SK-N-SH (cell line): ENCODE data around the gene SCYGR6.

Source experiments
- FOXJ3 ChIP-seq: sonication (generic); formaldehyde crosslinking; IDR thresholded peaks from 2 replicates; pipeline ENCODE4 v1.5.1; 2020; ENCODE audit warnings: mild to moderate bottlenecking, missing genetic modification reagents
- MEF2A ChIP-seq: IDR thresholded peaks from 2 replicates; pipeline ENCODE4 v1.4.0; 2012; ENCODE audit warnings: low read depth, borderline replicate concordance
- POLR2AphosphoS5 ChIP-seq: IDR thresholded peaks from 2 replicates; pipeline ENCODE4 v1.6.1; 2012; ENCODE audit warnings: low read depth, low read length
- RAD21 ChIP-seq: IDR thresholded peaks from 2 replicates; pipeline ENCODE4 v1.6.1; 2012; ENCODE audit warnings: mild to moderate bottlenecking, low read length
- RXRA ChIP-seq: IDR thresholded peaks from 2 replicates; pipeline ENCODE4 v1.4.0; 2012; ENCODE audit warnings: low read depth, mild to moderate bottlenecking, borderline replicate concordance
- TAF1 ChIP-seq: IDR thresholded peaks from 2 replicates; pipeline ENCODE4 v1.6.1; 2012; ENCODE audit warnings: low read depth, mild to moderate bottlenecking, low read length, moderate library complexity, borderline replicate concordance
- YY1 ChIP-seq: IDR thresholded peaks from 2 replicates; pipeline ENCODE4 v1.4.0; 2012; ENCODE audit warnings: low read depth, mild to moderate bottlenecking
- TF ChIP-seq, protein P1 (sequence below): IDR thresholded peaks from 2 replicates; pipeline ENCODE4 v1.6.1; 2012; ENCODE audit warnings: mild to moderate bottlenecking, low read depth, low read length, moderate library complexity
- TF ChIP-seq, protein P2 (sequence below): fragments of 200-600 bp; sonication (generic); IDR thresholded peaks from 2 replicates; pipeline ENCODE4 v1.6.1; 2017; ENCODE audit warnings: antibody characterized with exemption, mild to moderate bottlenecking, moderate library complexity
- TF ChIP-seq, protein P3 (sequence below): IDR thresholded peaks from 2 replicates; pipeline ENCODE4 v1.4.0; 2012; ENCODE audit warnings: low read depth
- TF ChIP-seq, protein P4 (sequence below): fragments of 150-350 bp; IDR thresholded peaks from 2 replicates; pipeline ENCODE4 v1.6.1; 2017; ENCODE audit warnings: antibody characterized with exemption, low read length, low read depth, borderline replicate concordance
- TF ChIP-seq, protein P5 (sequence below): IDR thresholded peaks from 2 replicates; pipeline ENCODE4 v1.4.0; 2012; ENCODE audit warnings: low read depth, borderline replicate concordance

DNA sequence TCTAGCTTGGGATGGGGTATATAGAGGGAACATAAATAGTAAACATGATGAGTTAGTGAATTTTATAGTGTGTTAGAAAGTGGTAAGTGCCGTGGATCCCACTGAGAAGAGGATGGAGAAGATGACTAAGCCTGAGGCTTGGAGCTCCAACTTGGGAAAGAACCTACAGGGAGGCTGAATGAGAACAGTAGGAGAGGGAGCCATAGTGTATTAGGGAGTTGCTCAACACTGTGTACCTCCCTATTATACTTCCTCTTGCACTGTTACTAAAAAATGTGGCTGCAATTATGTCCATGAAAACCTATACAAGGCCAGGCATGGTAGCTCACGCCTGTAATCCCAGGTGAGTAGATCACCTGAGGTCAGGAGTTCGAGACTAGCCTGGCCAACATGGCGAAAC is 3.9 kb downstream of the SCYGR6 start:
- no peak for TF ChIP-seq TAF1
- no peak for TF ChIP-seq RXRA
- TF ChIP-seq, protein P1, sequence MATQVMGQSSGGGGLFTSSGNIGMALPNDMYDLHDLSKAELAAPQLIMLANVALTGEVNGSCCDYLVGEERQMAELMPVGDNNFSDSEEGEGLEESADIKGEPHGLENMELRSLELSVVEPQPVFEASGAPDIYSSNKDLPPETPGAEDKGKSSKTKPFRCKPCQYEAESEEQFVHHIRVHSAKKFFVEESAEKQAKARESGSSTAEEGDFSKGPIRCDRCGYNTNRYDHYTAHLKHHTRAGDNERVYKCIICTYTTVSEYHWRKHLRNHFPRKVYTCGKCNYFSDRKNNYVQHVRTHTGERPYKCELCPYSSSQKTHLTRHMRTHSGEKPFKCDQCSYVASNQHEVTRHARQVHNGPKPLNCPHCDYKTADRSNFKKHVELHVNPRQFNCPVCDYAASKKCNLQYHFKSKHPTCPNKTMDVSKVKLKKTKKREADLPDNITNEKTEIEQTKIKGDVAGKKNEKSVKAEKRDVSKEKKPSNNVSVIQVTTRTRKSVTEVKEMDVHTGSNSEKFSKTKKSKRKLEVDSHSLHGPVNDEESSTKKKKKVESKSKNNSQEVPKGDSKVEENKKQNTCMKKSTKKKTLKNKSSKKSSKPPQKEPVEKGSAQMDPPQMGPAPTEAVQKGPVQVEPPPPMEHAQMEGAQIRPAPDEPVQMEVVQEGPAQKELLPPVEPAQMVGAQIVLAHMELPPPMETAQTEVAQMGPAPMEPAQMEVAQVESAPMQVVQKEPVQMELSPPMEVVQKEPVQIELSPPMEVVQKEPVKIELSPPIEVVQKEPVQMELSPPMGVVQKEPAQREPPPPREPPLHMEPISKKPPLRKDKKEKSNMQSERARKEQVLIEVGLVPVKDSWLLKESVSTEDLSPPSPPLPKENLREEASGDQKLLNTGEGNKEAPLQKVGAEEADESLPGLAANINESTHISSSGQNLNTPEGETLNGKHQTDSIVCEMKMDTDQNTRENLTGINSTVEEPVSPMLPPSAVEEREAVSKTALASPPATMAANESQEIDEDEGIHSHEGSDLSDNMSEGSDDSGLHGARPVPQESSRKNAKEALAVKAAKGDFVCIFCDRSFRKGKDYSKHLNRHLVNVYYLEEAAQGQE = no peak
- TF ChIP-seq, protein P2, sequence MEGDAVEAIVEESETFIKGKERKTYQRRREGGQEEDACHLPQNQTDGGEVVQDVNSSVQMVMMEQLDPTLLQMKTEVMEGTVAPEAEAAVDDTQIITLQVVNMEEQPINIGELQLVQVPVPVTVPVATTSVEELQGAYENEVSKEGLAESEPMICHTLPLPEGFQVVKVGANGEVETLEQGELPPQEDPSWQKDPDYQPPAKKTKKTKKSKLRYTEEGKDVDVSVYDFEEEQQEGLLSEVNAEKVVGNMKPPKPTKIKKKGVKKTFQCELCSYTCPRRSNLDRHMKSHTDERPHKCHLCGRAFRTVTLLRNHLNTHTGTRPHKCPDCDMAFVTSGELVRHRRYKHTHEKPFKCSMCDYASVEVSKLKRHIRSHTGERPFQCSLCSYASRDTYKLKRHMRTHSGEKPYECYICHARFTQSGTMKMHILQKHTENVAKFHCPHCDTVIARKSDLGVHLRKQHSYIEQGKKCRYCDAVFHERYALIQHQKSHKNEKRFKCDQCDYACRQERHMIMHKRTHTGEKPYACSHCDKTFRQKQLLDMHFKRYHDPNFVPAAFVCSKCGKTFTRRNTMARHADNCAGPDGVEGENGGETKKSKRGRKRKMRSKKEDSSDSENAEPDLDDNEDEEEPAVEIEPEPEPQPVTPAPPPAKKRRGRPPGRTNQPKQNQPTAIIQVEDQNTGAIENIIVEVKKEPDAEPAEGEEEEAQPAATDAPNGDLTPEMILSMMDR = no peak
- TF ChIP-seq, protein P3, sequence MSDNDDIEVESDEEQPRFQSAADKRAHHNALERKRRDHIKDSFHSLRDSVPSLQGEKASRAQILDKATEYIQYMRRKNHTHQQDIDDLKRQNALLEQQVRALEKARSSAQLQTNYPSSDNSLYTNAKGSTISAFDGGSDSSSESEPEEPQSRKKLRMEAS = no peak
- TF ChIP-seq, protein P4, sequence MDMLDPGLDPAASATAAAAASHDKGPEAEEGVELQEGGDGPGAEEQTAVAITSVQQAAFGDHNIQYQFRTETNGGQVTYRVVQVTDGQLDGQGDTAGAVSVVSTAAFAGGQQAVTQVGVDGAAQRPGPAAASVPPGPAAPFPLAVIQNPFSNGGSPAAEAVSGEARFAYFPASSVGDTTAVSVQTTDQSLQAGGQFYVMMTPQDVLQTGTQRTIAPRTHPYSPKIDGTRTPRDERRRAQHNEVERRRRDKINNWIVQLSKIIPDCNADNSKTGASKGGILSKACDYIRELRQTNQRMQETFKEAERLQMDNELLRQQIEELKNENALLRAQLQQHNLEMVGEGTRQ = no peak
- TF ChIP-seq MEF2A = no peak
- no peak for TF ChIP-seq POLR2AphosphoS5
- TF ChIP-seq YY1 = no peak
- TF ChIP-seq RAD21 = no peak
- TF ChIP-seq FOXJ3 = no peak
- TF ChIP-seq, protein P5, sequence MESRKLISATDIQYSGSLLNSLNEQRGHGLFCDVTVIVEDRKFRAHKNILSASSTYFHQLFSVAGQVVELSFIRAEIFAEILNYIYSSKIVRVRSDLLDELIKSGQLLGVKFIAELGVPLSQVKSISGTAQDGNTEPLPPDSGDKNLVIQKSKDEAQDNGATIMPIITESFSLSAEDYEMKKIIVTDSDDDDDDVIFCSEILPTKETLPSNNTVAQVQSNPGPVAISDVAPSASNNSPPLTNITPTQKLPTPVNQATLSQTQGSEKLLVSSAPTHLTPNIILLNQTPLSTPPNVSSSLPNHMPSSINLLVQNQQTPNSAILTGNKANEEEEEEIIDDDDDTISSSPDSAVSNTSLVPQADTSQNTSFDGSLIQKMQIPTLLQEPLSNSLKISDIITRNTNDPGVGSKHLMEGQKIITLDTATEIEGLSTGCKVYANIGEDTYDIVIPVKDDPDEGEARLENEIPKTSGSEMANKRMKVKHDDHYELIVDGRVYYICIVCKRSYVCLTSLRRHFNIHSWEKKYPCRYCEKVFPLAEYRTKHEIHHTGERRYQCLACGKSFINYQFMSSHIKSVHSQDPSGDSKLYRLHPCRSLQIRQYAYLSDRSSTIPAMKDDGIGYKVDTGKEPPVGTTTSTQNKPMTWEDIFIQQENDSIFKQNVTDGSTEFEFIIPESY = no peak
